ENCODE measurements around the gene IL20RB. TPM values are rescaled to one million over a fixed set of nuclear protein-coding genes. Genes with fewer than 3 reads are reported as not detected.
"Not testable (repeated sequence)": the region's sequence is repeated elsewhere in the genome, so short reads cannot be mapped to it uniquely, and the experiment has no call there.

The IL20RB gene
- total RNA-seq, 3 donors from 2014 or later (not counting 1 experiment from before 2014, with no cell fraction given): 1.9 to 3.6 (median 2.8) TPM

DNA sequence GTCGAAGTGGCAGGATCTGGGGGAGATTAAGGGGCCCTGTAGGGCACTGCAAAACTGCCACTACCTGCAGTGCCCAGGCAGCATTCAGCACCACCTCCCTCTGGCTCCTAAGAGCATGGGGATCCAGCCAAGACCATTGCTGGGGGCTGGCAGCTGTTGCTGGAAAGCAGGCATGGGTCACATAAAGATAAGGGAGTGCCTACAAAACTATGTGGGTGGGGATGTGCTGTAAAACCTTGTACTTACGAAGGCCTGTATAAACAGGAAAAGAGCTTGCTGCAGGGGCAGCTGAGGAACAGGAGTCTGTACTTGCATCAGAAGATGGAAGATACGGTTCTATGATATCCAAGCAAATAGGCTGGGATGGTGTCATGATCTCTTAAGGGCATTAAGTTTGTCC lies 27.1 kb downstream of the IL20RB start:
- no peaks in the 10 kb centered on the region for H3K9me3 ChIP-seq (ENCODE audit: control insufficient read depth, insufficient read depth, low read length)
- Mint-ChIP-seq H3K27me3 (ENCODE audit: low read depth in 2 of 2) (no peaks in the 10 kb centered on the region), H3K36me3 (no peaks in the 10 kb centered on the region), H3K27ac (no peak overlapping the region), H3K4me1 (no peaks in the 10 kb centered on the region), H3K9me3 (no peaks in the 10 kb centered on the region), H3K4me3 (no peak overlapping the region)
- TF ChIP-seq CTCF (IDR thresholded peaks at IDR 0.05): no peak
- 89% methylated on average over 3 of the region's 3 CpGs for WGBS (ENCODE audit: insufficient coverage)
- H3K4me1 ChIP-seq (ENCODE audit: control insufficient read depth, insufficient read depth, low read length): no peaks in the 10 kb centered on the region
- H3K27ac ChIP-seq (ENCODE audit: low read length): no peak overlapping the region
- no peaks in the 10 kb centered on the region for H3K27me3 ChIP-seq (ENCODE audit: control insufficient read depth, insufficient read depth, low read length)
- intact Hi-C loops (cut with micrococcal nuclease): no loop called here
- DNase-seq: no peak
- no peak overlapping the region for H3K4me3 ChIP-seq (ENCODE audit: low read length)
- no peak for ATAC-seq
- H3K36me3 ChIP-seq (ENCODE audit: control insufficient read depth, insufficient read depth, low read length): no peaks in the 10 kb centered on the region

DNA sequence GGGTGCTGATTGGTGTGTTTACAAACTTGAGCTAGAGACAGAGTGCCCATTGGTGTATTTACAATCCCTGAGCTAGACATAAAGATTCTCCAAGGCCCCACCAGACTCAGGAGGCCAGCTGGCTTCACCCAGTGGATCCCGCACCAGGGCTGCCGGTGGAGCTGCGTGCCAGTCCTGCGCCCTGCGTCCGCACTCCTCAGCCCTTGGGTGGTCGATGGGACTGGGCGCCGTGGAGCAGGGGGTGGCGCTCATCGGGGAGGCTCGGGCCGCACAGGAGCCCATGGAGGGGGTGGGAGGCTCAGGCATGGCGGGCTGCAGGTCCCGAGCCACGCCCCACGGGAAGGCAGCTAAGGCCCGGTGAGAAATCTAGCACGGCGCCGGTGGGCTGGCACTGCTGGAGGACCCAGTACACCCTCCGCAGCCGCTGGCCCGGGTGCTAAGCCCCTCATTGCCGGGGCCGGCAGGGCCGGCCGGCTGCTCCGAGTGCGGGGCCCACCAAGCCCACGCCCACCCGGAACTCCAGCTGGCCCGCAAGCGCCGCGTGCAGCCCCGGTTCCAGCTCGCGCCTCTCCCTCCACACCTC lies 29.7 kb downstream of the IL20RB start:
- DNase-seq; intact Hi-C loops (cut with micrococcal nuclease); H3K27ac ChIP-seq (ENCODE audit: low read length); H3K27ac Mint-ChIP-seq; H3K4me3 Mint-ChIP-seq; H3K4me1 Mint-ChIP-seq; H3K4me1 ChIP-seq (ENCODE audit: control insufficient read depth, insufficient read depth, low read length); ATAC-seq; H3K9me3 Mint-ChIP-seq; H3K27me3 Mint-ChIP-seq (ENCODE audit: low read depth in 2 of 2); H3K4me3 ChIP-seq (ENCODE audit: low read length); H3K36me3 ChIP-seq (ENCODE audit: control insufficient read depth, insufficient read depth, low read length); H3K9me3 ChIP-seq (ENCODE audit: control insufficient read depth, insufficient read depth, low read length); H3K27me3 ChIP-seq (ENCODE audit: control insufficient read depth, insufficient read depth, low read length); H3K36me3 Mint-ChIP-seq: not testable (repeated sequence)
- 97% methylated on average over 38 of the region's 39 CpGs for WGBS (ENCODE audit: insufficient coverage)

DNA sequence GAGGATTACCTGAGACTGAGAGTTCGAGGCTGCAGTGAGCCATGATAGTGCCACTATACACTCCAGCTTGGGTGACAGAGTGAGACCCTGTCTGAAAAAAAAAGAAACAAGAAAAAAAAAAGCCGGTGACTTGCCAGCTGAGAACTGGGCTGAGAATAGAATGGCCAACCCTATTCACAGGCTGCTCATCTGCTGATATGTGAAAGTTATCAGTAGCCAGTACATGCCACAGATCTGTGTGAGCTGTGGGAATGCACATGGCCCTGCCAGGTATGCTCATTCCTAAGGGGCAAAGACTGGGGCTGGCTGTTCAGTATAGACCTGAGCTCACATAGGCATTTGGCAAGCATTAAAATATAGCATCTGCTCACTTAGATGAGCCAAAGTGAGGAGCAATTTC lies 30.9 kb downstream of the IL20RB start:
- intact Hi-C loops (cut with micrococcal nuclease): no loop called here
- Histone ChIP-seq H3K4me1 (ENCODE audit: control insufficient read depth, insufficient read depth, low read length) (no peaks in the 10 kb centered on the region), H3K4me3 (ENCODE audit: low read length) (no peak overlapping the region), H3K27ac (ENCODE audit: low read length) (no peak overlapping the region), H3K36me3 (ENCODE audit: control insufficient read depth, insufficient read depth, low read length) (no peaks in the 10 kb centered on the region), H3K9me3 (ENCODE audit: control insufficient read depth, insufficient read depth, low read length) (no peaks in the 10 kb centered on the region), H3K27me3 (ENCODE audit: control insufficient read depth, insufficient read depth, low read length) (no peaks in the 10 kb centered on the region)
- ATAC-seq: no peak
- no peaks in the 10 kb centered on the region for H3K36me3 Mint-ChIP-seq
- H3K4me1 Mint-ChIP-seq: no peaks in the 10 kb centered on the region
- H3K27me3 Mint-ChIP-seq (ENCODE audit: low read depth in 2 of 2): no peaks in the 10 kb centered on the region
- H3K4me3 Mint-ChIP-seq: no peak overlapping the region
- no peak for DNase-seq
- no peak overlapping the region for H3K27ac Mint-ChIP-seq
- TF ChIP-seq CTCF (IDR thresholded peaks at IDR 0.05): no peak
- no peaks in the 10 kb centered on the region for H3K9me3 Mint-ChIP-seq
- WGBS (ENCODE audit: insufficient coverage): 83% methylated on average over 2 of the region's 2 CpGs

GRCh38 chr3:136989781-136990524 lies 32.2 kb downstream of the IL20RB start:
- TF ChIP-seq CTCF (IDR thresholded peaks at IDR 0.05): no peak
- no peaks in the 10 kb centered on the region for H3K4me1 ChIP-seq (ENCODE audit: control insufficient read depth, insufficient read depth, low read length)
- no peak overlapping the region for H3K4me3 ChIP-seq (ENCODE audit: low read length)
- 93% methylated on average over 4 of the region's 4 CpGs for WGBS (ENCODE audit: insufficient coverage)
- no peaks in the 10 kb centered on the region for H3K36me3 ChIP-seq (ENCODE audit: control insufficient read depth, insufficient read depth, low read length)
- intact Hi-C loops (cut with micrococcal nuclease): no loop called here
- Mint-ChIP-seq H3K9me3 (no peaks in the 10 kb centered on the region), H3K4me3 (no peak overlapping the region), H3K27me3 (ENCODE audit: low read depth in 2 of 2) (no peaks in the 10 kb centered on the region), H3K27ac (no peak overlapping the region), H3K36me3 (no peaks in the 10 kb centered on the region), H3K4me1 (peaks cover 0 to 2% of the 10 kb centered on the region in 2 donors)
- no peaks in the 10 kb centered on the region for H3K9me3 ChIP-seq (ENCODE audit: control insufficient read depth, insufficient read depth, low read length)
- H3K27ac ChIP-seq (ENCODE audit: low read length): no peak overlapping the region
- DNase-seq (no peak), ATAC-seq (peak in 1 of 3 donors; percentile 27)
- H3K27me3 ChIP-seq (ENCODE audit: control insufficient read depth, insufficient read depth, low read length): no peaks in the 10 kb centered on the region

Data from natural killer cell (primary cell).